ENCODE data around the gene PLP2. TPM values are rescaled to one million over a fixed set of nuclear protein-coding genes. Genes with fewer than 3 reads are reported as not detected.

Gene PLP2
- total RNA-seq, 1 experiment from 2014 or later, result 293 TPM

DNA sequence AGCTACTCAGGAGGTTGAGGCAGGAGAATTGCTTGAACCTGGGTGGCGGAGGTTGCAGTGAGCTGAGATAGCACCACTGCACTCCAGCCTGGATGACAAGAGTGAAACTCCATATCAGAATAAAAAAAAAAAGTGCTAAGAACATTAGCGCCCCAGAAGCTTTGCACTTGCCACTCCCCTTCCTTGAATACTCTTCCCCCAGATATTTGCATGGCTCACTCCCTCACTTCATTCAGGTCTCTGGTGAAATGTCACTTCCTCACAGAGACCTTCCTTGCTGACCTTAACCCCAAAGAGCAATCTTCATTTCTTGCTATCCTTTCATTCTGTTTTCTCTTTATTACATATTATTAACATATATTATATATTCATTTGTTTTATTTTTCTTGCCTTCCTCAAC, 50.2 kb downstream of the PLP2 start:
- intact Hi-C loops (cut with micrococcal nuclease; ENCODE audit: unreplicated experiment) (no loop called here), in situ Hi-C loops (cut with HindIII; ENCODE audit: low pct_unique_long_range_greater_than_20kb, low sequenced_read_pairs) (no loop called here)
- BruUV-seq (replicated peaks), result no TSS peak
- Histone ChIP-seq H3K4me1 (ENCODE audit: control insufficient read depth, insufficient read depth, low read length) (no peaks in the 10 kb centered on the region), H3K9me3 (ENCODE audit: control insufficient read depth, insufficient read depth, low read depth, low read length) (no peaks in the 10 kb centered on the region), H3K4me3 (ENCODE audit: low read depth in 2 of 2, low read length in 2 of 2) (no peak overlapping the region), H3K36me3 (ENCODE audit: control insufficient read depth, insufficient read depth, low read length) (no peaks in the 10 kb centered on the region), H3K27me3 (ENCODE audit: control insufficient read depth, insufficient read depth, low read length) (no peaks in the 10 kb centered on the region), H3K27ac (ENCODE audit: low read length) (no peak overlapping the region)
- ATAC-seq (no peak), DNase-seq (ENCODE audit: low read depth, low spot score) (no peak)
- ChIA-PET CTCF (no interaction called here), POLR2A (interaction anchor here (0.6 kb wide), 1 partner anchor 115 kb away, joined by 3 read pairs; no protein-coding TSS in a partner anchor)
- TF ChIP-seq TCF7L2 (IDR thresholded peaks at IDR 0.05; ENCODE audit: low read depth, low read length), result no peak
- TF ChIP-seq, protein P1, sequence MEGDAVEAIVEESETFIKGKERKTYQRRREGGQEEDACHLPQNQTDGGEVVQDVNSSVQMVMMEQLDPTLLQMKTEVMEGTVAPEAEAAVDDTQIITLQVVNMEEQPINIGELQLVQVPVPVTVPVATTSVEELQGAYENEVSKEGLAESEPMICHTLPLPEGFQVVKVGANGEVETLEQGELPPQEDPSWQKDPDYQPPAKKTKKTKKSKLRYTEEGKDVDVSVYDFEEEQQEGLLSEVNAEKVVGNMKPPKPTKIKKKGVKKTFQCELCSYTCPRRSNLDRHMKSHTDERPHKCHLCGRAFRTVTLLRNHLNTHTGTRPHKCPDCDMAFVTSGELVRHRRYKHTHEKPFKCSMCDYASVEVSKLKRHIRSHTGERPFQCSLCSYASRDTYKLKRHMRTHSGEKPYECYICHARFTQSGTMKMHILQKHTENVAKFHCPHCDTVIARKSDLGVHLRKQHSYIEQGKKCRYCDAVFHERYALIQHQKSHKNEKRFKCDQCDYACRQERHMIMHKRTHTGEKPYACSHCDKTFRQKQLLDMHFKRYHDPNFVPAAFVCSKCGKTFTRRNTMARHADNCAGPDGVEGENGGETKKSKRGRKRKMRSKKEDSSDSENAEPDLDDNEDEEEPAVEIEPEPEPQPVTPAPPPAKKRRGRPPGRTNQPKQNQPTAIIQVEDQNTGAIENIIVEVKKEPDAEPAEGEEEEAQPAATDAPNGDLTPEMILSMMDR (IDR thresholded peaks at IDR 0.05), result no peak
- TF ChIP-seq REST (IDR thresholded peaks at IDR 0.05; ENCODE audit: insufficient read depth in 1 of 2, low read depth in 2 of 2, low read length in 1 of 2), result no peak
- TF ChIP-seq SIN3A (IDR thresholded peaks at IDR 0.05; ENCODE audit: borderline replicate concordance, insufficient read depth, low read depth, low read length), result no peak
- TF ChIP-seq POLR2AphosphoS5 (IDR thresholded peaks at IDR 0.05; ENCODE audit: low read depth, low read length), result no peak

Other genes starting within 250 kb of the PLP2 start
- 59.5 TPM for gene OTUD5, start 214.3 kb upstream of the PLP2 start, total RNA-seq (2021; ENCODE audit: unreplicated experiment)
- gene KCND1, start 200.1 kb upstream of the PLP2 start, total RNA-seq (2021; ENCODE audit: unreplicated experiment), result 5.5 TPM
- gene GRIPAP1, start 169.6 kb upstream of the PLP2 start, total RNA-seq (2021; ENCODE audit: unreplicated experiment), result 51.0 TPM
- gene TFE3, start 128.5 kb upstream of the PLP2 start, total RNA-seq (2021; ENCODE audit: unreplicated experiment), result 45.9 TPM
- gene CCDC120, start 112.9 kb upstream of the PLP2 start, total RNA-seq (2021; ENCODE audit: unreplicated experiment), result 11.0 TPM
- gene PRAF2, start 97.9 kb upstream of the PLP2 start, total RNA-seq (2021; ENCODE audit: unreplicated experiment), result 36.3 TPM
- 49.3 TPM for gene WDR45, start 92.0 kb upstream of the PLP2 start, total RNA-seq (2021; ENCODE audit: unreplicated experiment)
- 28.0 TPM for gene GPKOW, start 48.2 kb upstream of the PLP2 start, total RNA-seq (2021; ENCODE audit: unreplicated experiment)
- 3.8 TPM for gene MAGIX, start 9.1 kb upstream of the PLP2 start, total RNA-seq (2021; ENCODE audit: unreplicated experiment)
- 40.1 TPM for gene PRICKLE3, start 14.5 kb downstream of the PLP2 start, total RNA-seq (2021; ENCODE audit: unreplicated experiment)
- 12.4 TPM for gene SYP, start 28.3 kb downstream of the PLP2 start, total RNA-seq (2021; ENCODE audit: unreplicated experiment)
- not detected for gene CACNA1F, start 61.4 kb downstream of the PLP2 start, total RNA-seq (2021; ENCODE audit: unreplicated experiment)
- gene CCDC22, start 63.6 kb downstream of the PLP2 start, total RNA-seq (2021; ENCODE audit: unreplicated experiment), result 22.8 TPM
- 0.26 TPM for gene FOXP3, start 92.8 kb downstream of the PLP2 start, total RNA-seq (2021; ENCODE audit: unreplicated experiment)
- gene PPP1R3F, start 97.9 kb downstream of the PLP2 start, total RNA-seq (2021; ENCODE audit: unreplicated experiment), result 8.3 TPM
- gene GAGE10, start 131.7 kb downstream of the PLP2 start, total RNA-seq (2021; ENCODE audit: unreplicated experiment), result not detected
- 1.1 TPM for gene GAGE12J, start 150.1 kb downstream of the PLP2 start, total RNA-seq (2021; ENCODE audit: unreplicated experiment)
- not detected for gene GAGE13, start 159.7 kb downstream of the PLP2 start, total RNA-seq (2021; ENCODE audit: unreplicated experiment)

Data from Panc1 (cell line).